ENCODE measurements around the gene TRAPPC2L. TPM values are rescaled to one million over a fixed set of nuclear protein-coding genes. Genes with fewer than 3 reads are reported as not detected.

The TRAPPC2L gene
- total and polyA plus RNA-seq, 10 of the 15 experiments (the other 5 are each of a cell fraction or from before 2014, with no cell fraction given) = 56.3 to 363 (median 118) TPM

DNA sequence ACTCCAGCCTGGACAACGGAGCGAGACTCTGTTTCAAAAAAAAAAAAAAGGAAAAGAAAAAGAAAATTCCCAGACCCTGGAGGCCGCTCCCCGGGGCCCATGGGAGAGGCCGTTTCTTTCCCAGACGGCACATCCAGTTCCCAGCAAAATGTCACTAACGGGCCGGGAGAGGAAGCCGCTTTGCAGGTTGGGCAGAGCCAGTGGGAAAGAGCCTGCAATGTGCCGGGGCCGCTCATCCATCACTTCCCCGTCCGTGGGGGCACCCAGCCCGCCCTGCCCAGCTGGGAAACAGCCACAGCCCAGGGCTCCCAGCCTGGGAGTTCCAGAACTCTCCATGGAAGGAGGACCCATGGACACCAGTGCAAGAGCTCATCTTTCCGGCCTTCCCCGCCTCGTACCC is 51.4 kb downstream of the TRAPPC2L start:
- no TSS peak for BruUV-seq (replicated peaks)
- in situ Hi-C loops (cut with MboI) (no loop called here), intact Hi-C loops (cut with micrococcal nuclease; ENCODE audit: unreplicated experiment) (no loop called here)
- no peak overlapping the region for H3K4me3 ChIP-seq
- RAD21 ChIA-PET (ENCODE audit: unreplicated experiment) = no interaction called here
- no peak overlapping the region for H2AFZ ChIP-seq (ENCODE audit: control insufficient read depth, low read depth, low read length)
- no peak overlapping the region for H3K9ac ChIP-seq (ENCODE audit: control insufficient read depth, insufficient read depth, low read length)
- H3K36me3 ChIP-seq (ENCODE audit: control insufficient read depth in 2 of 2, insufficient read depth in 2 of 2, low read length in 1 of 2) = no peaks in the 10 kb centered on the region; a peak in 1 of 4 replicates
- H3K79me2 ChIP-seq (ENCODE audit: control insufficient read depth, insufficient read depth, low read length) = no peaks in the 10 kb centered on the region; the same call in 1 of the 2 replicates
- no peak for DNase-seq (ENCODE audit: low read depth, low spot score)
- H3K27ac ChIP-seq (ENCODE audit: control insufficient read depth, insufficient read depth) = no peak overlapping the region
- no peaks in the 10 kb centered on the region for H3K27me3 ChIP-seq (replicated peaks in 1 of 2; ENCODE audit: control insufficient read depth in 2 of 2, insufficient read depth in 2 of 2, low read length in 1 of 2)
- no peak overlapping the region for H3K4me2 ChIP-seq (ENCODE audit: control insufficient read depth, insufficient read depth)
- SMC1A ChIA-PET (ENCODE audit: uncharacterized antibody, unreplicated experiment) = no interaction called here
- no peaks in the 10 kb centered on the region; the same call in 1 of the 2 replicates for H3K4me1 ChIP-seq (ENCODE audit: control insufficient read depth, insufficient read depth, low read length)
- CTCF ChIA-PET = no interaction called here
- H4K20me1 ChIP-seq (ENCODE audit: control insufficient read depth, insufficient read depth) = peaks cover 3% of the 10 kb centered on the region; the same call in 1 of the 2 replicates
- 92% methylated on average over 15 of the region's 17 CpGs for WGBS (ENCODE audit: insufficient coverage, insufficient replicate concordance, low lambda C conversion rate, missing lambda C conversion rate)
- ATAC-seq = no peak
- POLR2A ChIA-PET = no interaction called here
- no peak for FAIRE-seq
- TF ChIP-seq, protein P1, sequence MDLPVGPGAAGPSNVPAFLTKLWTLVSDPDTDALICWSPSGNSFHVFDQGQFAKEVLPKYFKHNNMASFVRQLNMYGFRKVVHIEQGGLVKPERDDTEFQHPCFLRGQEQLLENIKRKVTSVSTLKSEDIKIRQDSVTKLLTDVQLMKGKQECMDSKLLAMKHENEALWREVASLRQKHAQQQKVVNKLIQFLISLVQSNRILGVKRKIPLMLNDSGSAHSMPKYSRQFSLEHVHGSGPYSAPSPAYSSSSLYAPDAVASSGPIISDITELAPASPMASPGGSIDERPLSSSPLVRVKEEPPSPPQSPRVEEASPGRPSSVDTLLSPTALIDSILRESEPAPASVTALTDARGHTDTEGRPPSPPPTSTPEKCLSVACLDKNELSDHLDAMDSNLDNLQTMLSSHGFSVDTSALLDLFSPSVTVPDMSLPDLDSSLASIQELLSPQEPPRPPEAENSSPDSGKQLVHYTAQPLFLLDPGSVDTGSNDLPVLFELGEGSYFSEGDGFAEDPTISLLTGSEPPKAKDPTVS (IDR thresholded peaks at IDR 0.05; ENCODE audit: low read depth, low read length) = no peak
- TF ChIP-seq ZNF207 (IDR thresholded peaks at IDR 0.05; ENCODE audit: borderline replicate concordance) = no peak
- TF ChIP-seq JUNB (IDR thresholded peaks at IDR 0.05) = no peak
- no peak for TF ChIP-seq RAD51 (IDR thresholded peaks at IDR 0.05)
- TF ChIP-seq NFXL1 (IDR thresholded peaks at IDR 0.05; ENCODE audit: borderline replicate concordance) = no peak
- TF ChIP-seq TCF3 (IDR thresholded peaks at IDR 0.05; ENCODE audit: borderline replicate concordance, insufficient read depth, low read depth, low read length) = no peak
- no peak for TF ChIP-seq BRCA1 (IDR thresholded peaks at IDR 0.05; ENCODE audit: low read depth, low read length)
- H3K9me3 ChIP-seq (replicated peaks; ENCODE audit: control insufficient read depth, insufficient read depth, low read length) = no peaks in the 10 kb centered on the region

Data from GM12878 (cell line).